Right cardiac atrium (tissue), 5 donors: Measurements from ENCODE around the gene CSF3R. TPM values are rescaled to one million over a fixed set of nuclear protein-coding genes. Genes with fewer than 3 reads are reported as not detected.

Source experiments
- polyA plus RNA-seq: library from polyadenylated mRNA; stranded (reverse); fragments of 200-250 nt; gene quantifications from one replicate; pipeline ENCODE4 v1.2.3, GENCODE V29; 2013
- total RNA-seq, 4 donors: library from RNA; stranded (reverse); fragmentation: NEBNext Ultra II Directional; extraction: Animal tissue kit (Norgen Biotek cat#: 25700); gene quantifications; one replicate each; pipeline ENCODE4 v1.2.1, GENCODE V29; 2021
- donor health status: healthy with polysubstance abuse.
- donor health status: DM: no; HTN: yes; CAD: no.
- donor health status: DM: no; HTN: no; CAD: no.
- donor health status: DM: no; HTN: yes; CAD: no; lungs with severe emphysema.
- donor health status: DM: yes; HTN: yes; CAD: no.

CSF3R gene
- total and polyA plus RNA-seq, 5 donors = 4.0 to 10.9 (median 5.2) TPM

Other genes starting within 250 kb of the CSF3R start
- gene SH3D21, start 176.5 kb downstream of the CSF3R start, total RNA-seq = 1 to 10 TPM; 2.5 to 4.7 (median 4.2) TPM
- gene SH3D21, start 176.5 kb downstream of the CSF3R start, polyA plus RNA-seq = 3.5 TPM
- gene EVA1B, start 159.3 kb downstream of the CSF3R start, total RNA-seq = 10 to 100 TPM; 11.5 to 14.0 (median 13.1) TPM
- gene EVA1B, start 159.3 kb downstream of the CSF3R start, polyA plus RNA-seq = 17.4 TPM
- 10 to 100 TPM; 66.7 to 85.0 (median 73.7) TPM for gene STK40, start 97.0 kb downstream of the CSF3R start, total RNA-seq
- 54.8 TPM for gene STK40, start 97.0 kb downstream of the CSF3R start, polyA plus RNA-seq
- 10 to 100 TPM; 70.9 to 76.4 (median 73.5) TPM for gene LSM10, start 85.0 kb downstream of the CSF3R start, total RNA-seq
- gene LSM10, start 85.0 kb downstream of the CSF3R start, polyA plus RNA-seq = 121 TPM
- 10 to 100 TPM in 1 of 4 donors, 1 to 10 TPM in 3; 7.3 to 10.2 (median 8.5) TPM for gene OSCP1, start 32.5 kb downstream of the CSF3R start, total RNA-seq
- gene OSCP1, start 32.5 kb downstream of the CSF3R start, polyA plus RNA-seq = 6.7 TPM
- gene MRPS15, start 18.5 kb downstream of the CSF3R start, total RNA-seq = 10 to 100 TPM; 86.7 to 91.7 (median 89.2) TPM
- gene MRPS15, start 18.5 kb downstream of the CSF3R start, polyA plus RNA-seq = 206 TPM